GM18498 (cell line): Measurements from ENCODE around the gene ASPHD1.
"Not testable (repeated sequence)": the region's sequence is repeated elsewhere in the genome, so short reads cannot be mapped to it uniquely, and the experiment has no call there.

Source experiments
- ATAC-seq: cut with Tn5 transposase; IDR thresholded peaks from one replicate; pipeline ENCODE4 v1.9.1; 2021; ENCODE audit warnings: mild to moderate bottlenecking, moderate library complexity; ENCODE audit not compliant: unreplicated experiment

ASPHD1 gene

GRCh38 chr16:29877266-29877961 is 22.9 kb upstream of the ASPHD1 start:
- no peak for ATAC-seq

- ATAC-seq, result no peak
Observed at GRCh38 chr16:29878172-29878571, 22.1 kb upstream of the ASPHD1 start.

- ATAC-seq, result no peak
Observed at GRCh38 chr16:29881050-29881449, 19.2 kb upstream of the ASPHD1 start.

- ATAC-seq, result no peak
Observed at GRCh38 chr16:29883987-29884386, 16.3 kb upstream of the ASPHD1 start.

GRCh38 chr16:29889372-29889771 is 10.9 kb upstream of the ASPHD1 start:
- ATAC-seq, result not testable (repeated sequence)

- no peak for ATAC-seq
Observed at GRCh38 chr16:29891525-29892457, 8.5 kb upstream of the ASPHD1 start.

- no peak for ATAC-seq
Observed at GRCh38 chr16:29892458-29892813, 7.9 kb upstream of the ASPHD1 start.

GRCh38 chr16:29893553-29893952 is 6.7 kb upstream of the ASPHD1 start:
- ATAC-seq, result no peak

GRCh38 chr16:29894352-29894751 is 5.9 kb upstream of the ASPHD1 start:
- no peak for ATAC-seq

GRCh38 chr16:29896841-29897240 is 3.4 kb upstream of the ASPHD1 start:
- no peak for ATAC-seq

- ATAC-seq, result no peak
Observed at GRCh38 chr16:29897333-29897732, 3.0 kb upstream of the ASPHD1 start.

GRCh38 chr16:29898135-29898803 is 2.0 kb upstream of the ASPHD1 start:
- no peak for ATAC-seq

- no peak for ATAC-seq
Observed at GRCh38 chr16:29898804-29899515, 1.3 kb upstream of the ASPHD1 start.

- no peak for ATAC-seq
Observed at GRCh38 chr16:29899516-29900101, 679 bp upstream of the ASPHD1 start, which contains the start of gene SEZ6L2. Gene SEZ6L2, minus strand, starts transcription at chr16:29899550. Its CDS starts 531 bp downstream, at chr16:29899019.

GRCh38 chr16:29900888-29901606 is 759 bp downstream of the ASPHD1 start:
- ATAC-seq, result no peak

GRCh38 chr16:29901607-29901945 is 1.3 kb downstream of the ASPHD1 start:
- ATAC-seq, result no peak

- ATAC-seq, result no peak
Observed at GRCh38 chr16:29903590-29903989, 3.3 kb downstream of the ASPHD1 start.

- no peak for ATAC-seq
Observed at GRCh38 chr16:29904947-29905346, 4.7 kb downstream of the ASPHD1 start.

- no peak for ATAC-seq
Observed at GRCh38 chr16:29905668-29906067, 5.4 kb downstream of the ASPHD1 start.
